ENCODE measurements around the gene ABHD16B. TPM values are rescaled to one million over a fixed set of nuclear protein-coding genes. Genes with fewer than 3 reads are reported as not detected.

ABHD16B gene
- not detected in 2 replicates for total RNA-seq
- total RNA-seq (2013), result not detected
- polyA plus RNA-seq, result not detected in 2 replicates
- polyA minus RNA-seq, result not detected in 2 replicates

GRCh38 chr20:63861365-63861934 is at the start of gene ABHD16B:
Gene ABHD16B (plus strand): TSS chr20:63861498. CDS start chr20:63861541, 43 bp downstream.
- WGBS (ENCODE audit: insufficient coverage), result 96% methylated on average over 59 of the region's 59 CpGs
- no peak for DNase-seq
- peaks cover 48% of the 10 kb centered on the region for H3K4me1 Mint-ChIP-seq
- Histone ChIP-seq H3K4me1 (ENCODE audit: control insufficient read depth in 2 of 2, insufficient read depth in 2 of 2, low read length in 2 of 2) (peaks cover 33 to 43% of the 10 kb centered on the region in 2 donors), H3K27ac (ENCODE audit: low read length in 2 of 2) (no peak within 1 kb of the TSS), H3K4me3 (ENCODE audit: control extremely low read depth in 1 of 5, extremely low read depth in 1 of 5, insufficient read depth in 1 of 5, low read depth in 2 of 5, low read length in 4 of 5) (no peak within 1 kb of the TSS), H4K20me1 (ENCODE audit: control insufficient read depth, insufficient read depth, low read length, poor library complexity, severe bottlenecking) (no peaks in the 10 kb centered on the region), H3K79me2 (ENCODE audit: control insufficient read depth, insufficient read depth, low read length) (peaks cover 19% of the 10 kb centered on the region), H2AFZ (ENCODE audit: insufficient read depth, low read depth, low read length, poor library complexity, severe bottlenecking) (no peak within 1 kb of the TSS), H3K9ac (ENCODE audit: low read length) (no peak within 1 kb of the TSS), H3K27me3 (replicated peaks in 1 of 4; ENCODE audit: control extremely low read depth in 1 of 4, control insufficient read depth in 3 of 4, insufficient read depth in 4 of 4, low read length in 3 of 4) (no peaks in the 10 kb centered on the region), H3K4me2 (replicated peaks; ENCODE audit: low read depth, low read length, poor library complexity, severe bottlenecking) (no peak within 1 kb of the TSS), H3K9me3 (ENCODE audit: control extremely low read depth in 1 of 3, control insufficient read depth in 2 of 3, insufficient read depth in 1 of 3, low read length in 2 of 3) (no peaks in the 10 kb centered on the region), H3K36me3 (replicated peaks in 1 of 2; ENCODE audit: control extremely low read depth in 1 of 2, control insufficient read depth in 1 of 2, extremely low read depth in 1 of 2, insufficient read depth in 2 of 2, low read length in 1 of 2) (peaks cover 0 to 4% of the 10 kb centered on the region in 2 experiments)
- no peak within 1 kb of the TSS for H3K27ac Mint-ChIP-seq
- ATAC-seq (ENCODE audit: low read depth), result no peak
- H3K9me3 Mint-ChIP-seq (ENCODE audit: insufficient read depth), result no peaks in the 10 kb centered on the region
- H3K27me3 Mint-ChIP-seq, result no peaks in the 10 kb centered on the region
- no peak within 1 kb of the TSS for H3K4me3 Mint-ChIP-seq
- CTCF ChIA-PET, result interaction anchor here (0.6 to 0.9 kb wide), 2 partner anchors 95 to 112 kb away, joined by 3 read pairs; no protein-coding TSS in a partner anchor
- TF ChIP-seq CTCF (IDR thresholded peaks at IDR 0.05) (no peak), EZH2 (IDR thresholded peaks at IDR 0.05; ENCODE audit: borderline replicate concordance, insufficient read depth, low read depth, low read length, poor library complexity, severe bottlenecking) (no peak)
- intact Hi-C loops (cut with micrococcal nuclease), result no loop called here
- POLR2A ChIA-PET, result no interaction called here

GRCh38 chr20:63814891-63815614 is 46.2 kb upstream of the ABHD16B start:
- H3K27ac ChIP-seq (ENCODE audit: low read length in 2 of 2), result no peak overlapping the region

More at GRCh38 chr20:63814891-63815614, 46.2 kb upstream of the ABHD16B start:
- WGBS (ENCODE audit: insufficient coverage), result 83% methylated on average over 5 of the region's 8 CpGs
- Mint-ChIP-seq H3K9me3 (ENCODE audit: insufficient read depth) (no peaks in the 10 kb centered on the region), H3K4me3 (no peak overlapping the region), H3K4me1 (no peaks in the 10 kb centered on the region), H3K27me3 (no peaks in the 10 kb centered on the region), H3K27ac (no peak overlapping the region)
- Histone ChIP-seq H3K79me2 (ENCODE audit: control insufficient read depth, insufficient read depth, low read length) (no peaks in the 10 kb centered on the region), H2AFZ (ENCODE audit: insufficient read depth, low read depth, low read length, poor library complexity, severe bottlenecking) (no peak overlapping the region), H4K20me1 (ENCODE audit: control insufficient read depth, insufficient read depth, low read length, poor library complexity, severe bottlenecking) (no peaks in the 10 kb centered on the region), H3K9ac (ENCODE audit: low read length) (no peak overlapping the region), H3K9me3 (ENCODE audit: control extremely low read depth in 1 of 3, control insufficient read depth in 2 of 3, insufficient read depth in 1 of 3, low read length in 2 of 3) (peaks cover 0 to 10% (median 0%) of the 10 kb centered on the region in 3 donors), H3K4me3 (ENCODE audit: control extremely low read depth in 1 of 5, extremely low read depth in 1 of 5, insufficient read depth in 1 of 5, low read depth in 2 of 5, low read length in 4 of 5) (no peak overlapping the region), H3K4me1 (ENCODE audit: control insufficient read depth in 2 of 2, insufficient read depth in 2 of 2, low read length in 2 of 2) (no peaks in the 10 kb centered on the region), H3K36me3 (replicated peaks in 1 of 2; ENCODE audit: control extremely low read depth in 1 of 2, control insufficient read depth in 1 of 2, extremely low read depth in 1 of 2, insufficient read depth in 2 of 2, low read length in 1 of 2) (no peaks in the 10 kb centered on the region), H3K4me2 (replicated peaks; ENCODE audit: low read depth, low read length, poor library complexity, severe bottlenecking) (no peak overlapping the region), H3K27me3 (replicated peaks in 1 of 4; ENCODE audit: control extremely low read depth in 1 of 4, control insufficient read depth in 3 of 4, insufficient read depth in 4 of 4, low read length in 3 of 4) (no peaks in the 10 kb centered on the region)
- no peak for ATAC-seq (ENCODE audit: low read depth)
- ChIA-PET CTCF (no interaction called here), POLR2A (no interaction called here)
- no peak for DNase-seq
- TF ChIP-seq EZH2 (IDR thresholded peaks at IDR 0.05; ENCODE audit: borderline replicate concordance, insufficient read depth, low read depth, low read length, poor library complexity, severe bottlenecking) (no peak), CTCF (IDR thresholded peaks at IDR 0.05) (no peak)
- intact Hi-C loops (cut with micrococcal nuclease), result no loop called here
